K562 (cell line): ENCODE results near the gene LINGO3. TPM values are rescaled to one million over a fixed set of nuclear protein-coding genes. Genes with fewer than 3 reads are reported as not detected.

ENCODE experiments used
- BRD4 ChIP-seq: fragments of 200-600 bp; sonication (generic); IDR thresholded peaks from 2 replicates; pipeline ENCODE4 v1.6.1; 2017; ENCODE audit warnings: inconsistent platforms
- CC2D1A ChIP-seq: fragments of 450-650 bp; IDR thresholded peaks from 2 replicates; pipeline ENCODE4 v1.6.1; 2017; ENCODE audit warnings: mild to moderate bottlenecking
- CCNT2 ChIP-seq: IDR thresholded peaks from 2 replicates; pipeline ENCODE4 v1.6.1; 2011; ENCODE audit warnings: borderline replicate concordance, low read depth, mild to moderate bottlenecking, moderate library complexity, mixed read lengths, low read length; ENCODE audit not compliant: insufficient read length; ENCODE audit errors: extremely low read depth
- CTCF ChIP-seq, 3 experiments: IDR thresholded peaks in 2 of 3; conservative IDR thresholded peaks in 1 of 3; 2 replicates each; pipeline ENCODE4 v1.5.1; 2011 to 2012; ENCODE audit warnings: low read length in 3 of 3, mild to moderate bottlenecking in 3 of 3, control low read depth in 2 of 3, improper control_type of control experiment in 1 of 3, inconsistent platforms in 1 of 3, low read depth in 1 of 3, mixed read lengths in 1 of 3, moderate library complexity in 1 of 3; ENCODE audit not compliant: insufficient read depth in 2 of 3
- E2F5 ChIP-seq: sonication (generic); formaldehyde crosslinking; IDR thresholded peaks from 2 replicates; pipeline ENCODE4 v1.8.0; 2022; ENCODE audit warnings: mild to moderate bottlenecking, missing genetic modification reagents
- HCFC1 ChIP-seq: IDR thresholded peaks from 2 replicates; pipeline ENCODE4 v1.6.1; 2012; ENCODE audit warnings: low read depth, low read length, improper control_type of control experiment
- HDAC6 ChIP-seq: IDR thresholded peaks from 2 replicates; pipeline ENCODE4 v1.6.1; 2012; ENCODE audit warnings: low read depth, mild to moderate bottlenecking, control low read depth, inconsistent platforms, low read length, moderate library complexity
- KAT7 ChIP-seq: sonication (generic); formaldehyde crosslinking; IDR thresholded peaks from 2 replicates; pipeline ENCODE4 v1.8.0; 2022; ENCODE audit warnings: missing genetic modification reagents, mild to moderate bottlenecking, borderline replicate concordance
- PCBP2 ChIP-seq: fragments of 200-400 bp; formaldehyde crosslinking; IDR thresholded peaks from 2 replicates; pipeline ENCODE4 v1.6.1; 2018; ENCODE audit warnings: low read length, low read depth, mild to moderate bottlenecking, moderate library complexity; ENCODE audit not compliant: poor library complexity, severe bottlenecking
- RBFOX2 ChIP-seq: fragments of 200-400 bp; formaldehyde crosslinking; IDR thresholded peaks from 2 replicates; pipeline ENCODE4 v1.6.1; 2017; ENCODE audit warnings: low read depth, mild to moderate bottlenecking, low read length, moderate library complexity
- SMARCE1 ChIP-seq: fragments of 450-650 bp; IDR thresholded peaks from 2 replicates; pipeline ENCODE4 v1.7.1; 2016; ENCODE audit warnings: mild to moderate bottlenecking
- SMC3 ChIP-seq: conservative IDR thresholded peaks from 2 replicates; pipeline ENCODE4 v1.6.1; 2011; ENCODE audit warnings: low read depth, low read length, improper control_type of control experiment; ENCODE audit not compliant: insufficient read depth
- TRIM28 ChIP-seq: fragments of 450-650 bp; IDR thresholded peaks from 2 replicates; pipeline ENCODE4 v1.6.1; 2017
- YBX1 ChIP-seq: fragments of 450-650 bp; IDR thresholded peaks from 2 replicates; pipeline ENCODE4 v1.7.1; 2016; ENCODE audit warnings: mild to moderate bottlenecking
- YY1 ChIP-seq, 3 experiments: IDR thresholded peaks; 2 replicates each; pipeline ENCODE4 v1.6.1; 2011; ENCODE audit warnings: low read length in 2 of 3, mild to moderate bottlenecking in 2 of 3, moderate library complexity in 2 of 3, borderline replicate concordance in 1 of 3, control low read depth in 1 of 3, low read depth in 1 of 3; ENCODE audit not compliant: insufficient read depth in 3 of 3, insufficient replicate concordance in 2 of 3, control insufficient read depth in 1 of 3, insufficient read length in 1 of 3; ENCODE audit errors: extremely low read depth in 1 of 3
- ZBTB33 ChIP-seq: sonication (generic); formaldehyde crosslinking; IDR thresholded peaks from 2 replicates; pipeline ENCODE4 v1.8.1; 2023; ENCODE audit warnings: mild to moderate bottlenecking, missing genetic modification reagents
- ZNF224 ChIP-seq: sonication (generic); formaldehyde crosslinking; IDR thresholded peaks from 2 replicates; pipeline ENCODE4 v1.8.0; 2022; ENCODE audit warnings: mild to moderate bottlenecking, missing genetic modification reagents
- ZNF395 ChIP-seq: fragments of 200-800 bp; sonication (Bioruptor generic); IDR thresholded peaks from 2 replicates; pipeline ENCODE4 v1.6.1; 2017; ENCODE audit warnings: missing genetic modification characterization, missing compliant biosample characterization
- ZNF740 ChIP-seq, 3 experiments: fragments of 200-800 bp in 1 of 3; sonication (Bioruptor generic) in 1 of 3; sonication (generic) in 1 of 3; formaldehyde crosslinking in 1 of 3; IDR thresholded peaks; 2 replicates each; pipeline versions ENCODE4 v1.6.1 to v1.8.0; 2016 to 2022; ENCODE audit warnings: mild to moderate bottlenecking in 2 of 3, missing compliant biosample characterization in 2 of 3, missing genetic modification characterization in 2 of 3, missing genetic modification reagents in 1 of 3
- ZNF830 ChIP-seq: fragments of 250-450 bp; sonication (Bioruptor Pico); IDR thresholded peaks from 2 replicates; pipeline ENCODE4 v1.5.0; 2021; ENCODE audit warnings: mild to moderate bottlenecking
- polyA plus RNA-seq, 8 experiments: library from polyadenylated mRNA; depleted of rRNA in 4 of 8; stranded (reverse) in 5 of 8; unstranded in 3 of 8; fragments of >200 nt; fragmentation: Nextera tagmentation in 2 of 8; fragmentation: Illumina TruSeq in 1 of 8; extraction: Ambion mirVana in 2 of 8; extraction: Trizol in 1 of 8; gene quantifications; 2 replicates each; pipeline versions ENCODE4 v1.2.1 to v1.2.3, GENCODE V29; 2011 to 2014; ENCODE audit warnings: inconsistent platforms in 1 of 8, missing spikeins in 1 of 8
- total RNA-seq, 7 experiments: library from RNA; depleted of rRNA in 6 of 7; stranded (reverse); fragments of >200 nt in 6 of 7; fragmentation: Illumina TruSeq in 2 of 7; extraction: Trizol in 2 of 7; gene quantifications; 2 replicates each; pipeline versions ENCODE4 v1.2.1 to v1.2.3, GENCODE V29; 2011 to 2021; ENCODE audit warnings: low replicate concordance in 1 of 7

LINGO3 gene
- total and polyA plus RNA-seq, 9 of the 15 experiments (the other 6 are each of a cell fraction or from before 2014, with no cell fraction given), result 0.03 to 0.05 (median 0.03) TPM; not detected in 6

- TF ChIP-seq SMC3, result peak; percentile 60
- TF ChIP-seq CCNT2, result no peak
- no peak for TF ChIP-seq HCFC1
- no peak for TF ChIP-seq PCBP2
- 0 out of 2 replicates have a peak, but pooled peaks have one; percentile 40 for TF ChIP-seq ZNF395 (CRISPR knock-in tag)
- TF ChIP-seq ZNF830, result no peak
- TF ChIP-seq HDAC6, result no peak
- TF ChIP-seq RBFOX2, result peak; percentile 73
- TF ChIP-seq ZBTB33 (CRISPR knock-in tag), result peak; percentile 100
- TF ChIP-seq BRD4, result no peak
- no peak for TF ChIP-seq SMARCE1
- TF ChIP-seq CC2D1A, result no peak
- TF ChIP-seq E2F5 (CRISPR knock-in tag), result no peak
- TF ChIP-seq ZNF224 (CRISPR knock-in tag), result no peak
- TF ChIP-seq KAT7 (CRISPR knock-in tag), result 0 out of 2 replicates have a peak, but pooled peaks have one; percentile 28
- no peak for TF ChIP-seq TRIM28
- TF ChIP-seq CTCF (IDR thresholded peaks at IDR 0.05 in 2 of 3, conservative IDR thresholded peaks at IDR 0.05 in 1 of 3; ENCODE audit: insufficient read depth in 2 of 3, low read depth in 1 of 3, low read length in 3 of 3), result peak; percentile 64 to 73 (median 72)
- no peak for TF ChIP-seq YY1 (IDR thresholded peaks at IDR 0.05; ENCODE audit: borderline replicate concordance in 1 of 3, control insufficient read depth in 1 of 3, extremely low read depth in 1 of 3, insufficient read depth in 3 of 3, insufficient read length in 1 of 3, insufficient replicate concordance in 2 of 3, low read depth in 1 of 3, low read length in 2 of 3)
- no peak for TF ChIP-seq ZNF740 (CRISPR knock-in tag; IDR thresholded peaks at IDR 0.05)
- no peak for TF ChIP-seq ZNF740 (tag; IDR thresholded peaks at IDR 0.05)
- TF ChIP-seq YBX1, result no peak
Measured at GRCh38 chr19:2274931-2275535, 32.9 kb downstream of the LINGO3 start (continued).
